ENCODE results near the gene PARD3B.

GRCh38 chr2:204692790-204693189, 147.5 kb downstream of the PARD3B start:
- TF ChIP-seq SP1 (IDR thresholded peaks at IDR 0.05; ENCODE audit: low read depth, low read length) (no peak), REST (IDR thresholded peaks at IDR 0.05; ENCODE audit: low read depth, low read length) (no peak), MXI1 (IDR thresholded peaks at IDR 0.05; ENCODE audit: low read depth, low read length) (no peak), GABPA (IDR thresholded peaks at IDR 0.05; ENCODE audit: low read depth) (no peak), POLR2A (IDR thresholded peaks at IDR 0.05; ENCODE audit: low read depth, low read length) (no peak), EZH2 (IDR thresholded peaks at IDR 0.05; ENCODE audit: borderline replicate concordance, control insufficient read depth, low read depth, low read length) (no peak)
